H1 (cell line): Measurements from ENCODE around the gene BBS9. TPM values are rescaled to one million over a fixed set of nuclear protein-coding genes. Genes with fewer than 3 reads are reported as not detected.

Experiments
- CTCF ChIA-PET: fragments of 300-600 bp; sonication (Branson Sonifier 250); formaldehyde crosslinking; loops from one replicate; lab custom pipeline; 2021; ENCODE audit not compliant: partially characterized antibody; lab: Charles Lee
- POLR2A ChIA-PET: fragments of 300-600 bp; sonication (Branson Sonifier 250); formaldehyde crosslinking; loops from one replicate; lab custom pipeline; 2021; ENCODE audit warnings: inconsistent platforms; ENCODE audit not compliant: partially characterized antibody; lab: Charles Lee
- DNase-seq, 2 experiments: peaks; one replicate each; pipeline versions ENCODE4 v3.0.0 to v3.0.0-alpha.2; 2010 to 2022; ENCODE audit warnings: low spot score in 2 of 2, low read depth in 1 of 2, mixed read lengths in 1 of 2
- FAIRE-seq: peaks from 2 replicates; lab custom pipeline; 2011; peaks lifted over from hg19 to GRCh38; lab: Jason Lieb, UNC
- H2AFZ ChIP-seq: 2 replicates; pipeline ENCODE4 v1.8.1; 2012; ENCODE audit warnings: low read length, inconsistent platforms
- H2AK5ac ChIP-seq: 2 replicates; pipeline ENCODE4 v1.6.1; 2013; ENCODE audit warnings: low read depth, low read length
- H2BK120ac ChIP-seq: replicated peaks from 2 replicates; pipeline ENCODE3; 2013; ENCODE audit warnings: low read depth, low read length, inconsistent platforms
- H2BK12ac ChIP-seq: 2 replicates; pipeline ENCODE4 v1.6.1; 2013; ENCODE audit warnings: low read depth, low read length
- H2BK15ac ChIP-seq: 2 replicates; pipeline ENCODE4 v1.6.1; 2013; ENCODE audit warnings: low read length
- H2BK20ac ChIP-seq: 2 replicates; pipeline ENCODE4 v1.6.1; 2013; ENCODE audit warnings: low read length
- H2BK5ac ChIP-seq: 2 replicates; pipeline ENCODE4 v1.6.1; 2013; ENCODE audit warnings: low read depth, low read length
- H3K14ac ChIP-seq: 2 replicates; pipeline ENCODE4 v1.6.1; 2013; ENCODE audit warnings: inconsistent platforms; ENCODE audit not compliant: insufficient read length
- H3K18ac ChIP-seq: 2 replicates; pipeline ENCODE4 v1.6.1; 2013; ENCODE audit warnings: low read length; ENCODE audit errors: extremely low read depth
- H3K23ac ChIP-seq: 2 replicates; pipeline ENCODE4 v1.6.1; 2013; ENCODE audit warnings: inconsistent platforms; ENCODE audit not compliant: insufficient read length
- H3K23me2 ChIP-seq: 2 replicates; pipeline ENCODE4 v1.6.1; 2013; ENCODE audit warnings: low read depth, low read length
- H3K27ac ChIP-seq: 2 replicates; pipeline ENCODE4 v1.6.1; 2011; ENCODE audit warnings: low read depth, low read length, inconsistent platforms
- H3K27me3 ChIP-seq, 4 experiments: replicated peaks in 1 of 4; 1 replicate in 1 of 4; 2 replicates in 3 of 4; pipeline versions ENCODE4 v1.6.1 to v1.8.1; 2011 to 2013; ENCODE audit warnings: low read length in 3 of 4, mild to moderate bottlenecking in 3 of 4, inconsistent platforms in 2 of 4, mixed read lengths in 2 of 4, moderate library complexity in 1 of 4; ENCODE audit not compliant: control insufficient read depth in 3 of 4, insufficient read depth in 3 of 4; ENCODE audit errors: extremely low read depth in 1 of 4
- H3K36me3 ChIP-seq, 4 experiments: 2 replicates each; pipeline versions ENCODE4 v1.6.1 to v1.8.1; 2011 to 2013; ENCODE audit warnings: mild to moderate bottlenecking in 4 of 4, low read length in 3 of 4, moderate library complexity in 2 of 4, control low read depth in 1 of 4, inconsistent platforms in 1 of 4; ENCODE audit not compliant: insufficient read depth in 4 of 4, control insufficient read depth in 2 of 4
- H3K4ac ChIP-seq: replicated peaks from 2 replicates; pipeline ENCODE3; 2013; ENCODE audit warnings: low read length, low read depth, mixed read lengths, inconsistent platforms; ENCODE audit not compliant: insufficient read length
- H3K4me1 ChIP-seq, 4 experiments: replicated peaks in 1 of 4; 1 replicate in 1 of 4; 2 replicates in 3 of 4; pipeline versions ENCODE4 v1.6.1 to v1.8.1; 2011 to 2013; ENCODE audit warnings: low read length in 3 of 4, inconsistent platforms in 2 of 4, mixed read lengths in 1 of 4; ENCODE audit not compliant: insufficient read depth in 4 of 4, control insufficient read depth in 3 of 4
- H3K4me2 ChIP-seq, 2 experiments: 2 replicates each; pipeline versions ENCODE4 v1.6.1 to v1.8.1; 2011 to 2013; ENCODE audit warnings: low read depth in 2 of 2, low read length in 2 of 2, control low read depth in 1 of 2, inconsistent platforms in 1 of 2, mild to moderate bottlenecking in 1 of 2; ENCODE audit not compliant: insufficient read depth in 1 of 2
- H3K4me3 ChIP-seq, 4 experiments: fragments of 200-600, 300-600 bp in 1 of 4; sonication (generic), shearing (Covaris generic), sonication (Bioruptor Twin) in 1 of 4; 2 replicates each; pipeline versions ENCODE4 v1.5.1 to v1.8.1; 2011 to 2016; ENCODE audit warnings: low read length in 4 of 4, low read depth in 3 of 4, control low read depth in 2 of 4, inconsistent platforms in 2 of 4, mild to moderate bottlenecking in 2 of 4, mixed read lengths in 1 of 4, moderate library complexity in 1 of 4; ENCODE audit not compliant: insufficient read depth in 2 of 4; ENCODE audit errors: extremely low read depth in 1 of 4
- H3K56ac ChIP-seq: replicated peaks from 2 replicates; pipeline ENCODE3; 2013; ENCODE audit warnings: low read depth, mild to moderate bottlenecking, mixed read lengths, low read length, inconsistent platforms; ENCODE audit not compliant: insufficient read length
- H3K79me1 ChIP-seq: 2 replicates; pipeline ENCODE4 v1.6.1; 2013; ENCODE audit warnings: low read depth, low read length, control low read depth
- H3K79me2 ChIP-seq, 2 experiments: 2 replicates each; pipeline versions ENCODE4 v1.6.1 to v1.8.1; 2012 to 2013; ENCODE audit warnings: low read length in 2 of 2, mild to moderate bottlenecking in 2 of 2, inconsistent platforms in 1 of 2; ENCODE audit not compliant: insufficient read depth in 2 of 2, control insufficient read depth in 1 of 2
- H3K9ac ChIP-seq, 4 experiments: replicated peaks in 1 of 4; 1 replicate in 1 of 4; 2 replicates in 3 of 4; pipeline versions ENCODE4 v1.6.1 to v1.8.1; 2011 to 2013; ENCODE audit warnings: low read depth in 3 of 4, low read length in 3 of 4, control low read depth in 2 of 4, mild to moderate bottlenecking in 2 of 4, moderate library complexity in 2 of 4, inconsistent platforms in 1 of 4; ENCODE audit errors: extremely low read depth in 1 of 4
- H3K9me3 ChIP-seq, 2 experiments: 2 replicates each; pipeline versions ENCODE4 v1.6.1 to v1.8.1; 2012 to 2013; ENCODE audit warnings: mild to moderate bottlenecking in 2 of 2, moderate library complexity in 2 of 2, control low read depth in 1 of 2, inconsistent platforms in 1 of 2, low read depth in 1 of 2, low read length in 1 of 2, mixed read lengths in 1 of 2; ENCODE audit not compliant: insufficient read depth in 2 of 2
- H4K20me1 ChIP-seq, 2 experiments: replicated peaks in 1 of 2; 2 replicates each; pipeline versions ENCODE3 to v1.8.1; 2011 to 2013; ENCODE audit warnings: inconsistent platforms in 2 of 2, low read length in 2 of 2, mild to moderate bottlenecking in 1 of 2; ENCODE audit not compliant: insufficient read depth in 2 of 2, control insufficient read depth in 1 of 2
- H4K5ac ChIP-seq: 2 replicates; pipeline ENCODE4 v1.6.1; 2013; ENCODE audit warnings: low read length, low read depth, mixed read lengths, inconsistent platforms; ENCODE audit not compliant: insufficient read length
- H4K8ac ChIP-seq: 2 replicates; pipeline ENCODE4 v1.8.0; 2013; ENCODE audit warnings: mild to moderate bottlenecking, moderate library complexity, low read length, inconsistent platforms; ENCODE audit not compliant: insufficient read depth; ENCODE audit errors: extremely low read depth
- H4K91ac ChIP-seq: replicated peaks from 2 replicates; pipeline ENCODE3; 2013; ENCODE audit warnings: low read length, mixed read lengths, inconsistent platforms; ENCODE audit not compliant: insufficient read length
- EP300 ChIP-seq, 2 experiments: IDR thresholded peaks; 1 replicate in 1 of 2; 2 replicates in 1 of 2; pipeline ENCODE4 v1.6.1; 2011 to 2012; ENCODE audit warnings: low read depth in 2 of 2, low read length in 2 of 2, mild to moderate bottlenecking in 2 of 2, borderline replicate concordance in 1 of 2, inconsistent platforms in 1 of 2, moderate library complexity in 1 of 2
- EZH2 ChIP-seq: fragments of 200-600 bp; sonication (generic); IDR thresholded peaks from 2 replicates; pipeline ENCODE4 v1.7.1; 2012; ENCODE audit warnings: low read depth, mild to moderate bottlenecking, moderate library complexity, low read length, inconsistent platforms; ENCODE audit not compliant: severe bottlenecking
- HDAC2 ChIP-seq, 2 experiments: fragments of 300-600 bp in 1 of 2; sonication (generic) in 1 of 2; IDR thresholded peaks; 2 replicates each; pipeline ENCODE4 v1.6.1; 2011 to 2012; ENCODE audit warnings: low read depth in 2 of 2, low read length in 2 of 2, mild to moderate bottlenecking in 2 of 2, moderate library complexity in 2 of 2, borderline replicate concordance in 1 of 2, inconsistent platforms in 1 of 2
- NANOG ChIP-seq: IDR thresholded peaks from 2 replicates; pipeline ENCODE4 v1.6.1; 2011; ENCODE audit warnings: low read length, low read depth, mild to moderate bottlenecking, inconsistent platforms; ENCODE audit not compliant: insufficient read depth, poor library complexity, severe bottlenecking
- PHF8 ChIP-seq: fragments of 200-600 bp; sonication (generic); conservative IDR thresholded peaks from 2 replicates; pipeline ENCODE4 v1.7.1; 2012; ENCODE audit warnings: low read depth, mild to moderate bottlenecking, inconsistent platforms, low read length, moderate library complexity
- SP2 ChIP-seq: IDR thresholded peaks from 2 replicates; pipeline ENCODE4 v1.6.1; 2012; ENCODE audit warnings: mild to moderate bottlenecking, low read length, inconsistent platforms
- TCF12 ChIP-seq: IDR thresholded peaks from 2 replicates; pipeline ENCODE4 v1.6.1; 2011; ENCODE audit warnings: low read depth, mild to moderate bottlenecking, low read length
- polyA plus RNA-seq, 7 experiments: library from polyadenylated mRNA; depleted of rRNA in 3 of 7; stranded (reverse) in 5 of 7; unstranded in 2 of 7; fragments of >200 nt in 5 of 7; fragments of 200-250 nt in 2 of 7; gene quantifications; 1 replicate in 5 of 7; 2 replicates in 1 of 7; 4 replicates in 1 of 7; pipeline versions ENCODE4 v1.2.1 to v1.2.3, GENCODE V29; 2011 to 2013; ENCODE audit warnings: missing spikeins in 2 of 7, mixed read lengths in 2 of 7
- total RNA-seq: library from RNA; stranded (reverse); fragmentation: NEBNext Ultra II Directional; extraction: Animal tissue kit (Norgen Biotek cat#: 25700); gene quantifications from 2 replicates; pipeline ENCODE4 v1.2.1, GENCODE V29; 2021

Gene BBS9
- total and polyA plus RNA-seq, 2 of the 8 experiments (the other 6 are each of a cell fraction or from before 2014, with no cell fraction given) = 22.3 to 37.0 TPM

DNA sequence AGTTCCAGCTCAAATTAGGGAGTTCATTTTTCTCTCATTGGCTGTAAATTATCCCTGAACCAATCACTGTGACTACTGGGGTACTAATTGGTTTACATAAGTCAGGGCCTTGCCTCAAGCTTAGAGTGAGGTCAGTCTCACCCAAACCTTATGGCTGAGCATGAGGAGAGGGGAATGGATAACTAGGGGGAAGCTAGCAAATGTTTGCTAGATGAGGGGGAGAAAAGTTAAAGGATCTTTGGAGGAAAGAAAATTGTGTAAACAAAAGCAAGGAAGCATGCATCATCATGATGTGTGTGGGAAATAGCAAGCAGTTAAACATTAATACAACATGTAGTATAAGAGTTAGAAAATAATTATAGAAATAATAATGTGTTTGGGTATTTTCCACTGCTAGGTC, 121.9 kb downstream of the BBS9 start:
- Histone ChIP-seq H3K9ac (no peak overlapping the region), H3K18ac (no peak overlapping the region), H3K4me3 (no peak overlapping the region), H4K5ac (no peak overlapping the region), H3K27me3 (no peaks in the 10 kb centered on the region), H3K79me1 (no peaks in the 10 kb centered on the region), H3K4me1 (no peaks in the 10 kb centered on the region), H4K8ac (no peak overlapping the region), H2BK20ac (no peak overlapping the region), H2BK5ac (no peak overlapping the region), H3K27ac (no peak overlapping the region), H3K23ac (no peak overlapping the region), H2BK120ac (no peak overlapping the region), H3K36me3 (no peaks in the 10 kb centered on the region), H3K4me2 (no peak overlapping the region), H3K14ac (no peak overlapping the region), H2AFZ (no peak overlapping the region), H2AK5ac (no peak overlapping the region), H4K20me1 (peaks cover 0 to 2% of the 10 kb centered on the region in 2 experiments), H3K9me3 (no peaks in the 10 kb centered on the region), H3K4ac (no peak overlapping the region), H2BK12ac (no peak overlapping the region), H3K23me2 (no peaks in the 10 kb centered on the region), H2BK15ac (no peak overlapping the region), H3K56ac (no peak overlapping the region), H3K79me2 (no peaks in the 10 kb centered on the region), H4K91ac (no peak overlapping the region)
- FAIRE-seq (no peak), DNase-seq (no peak)
- POLR2A ChIA-PET = no interaction called here
- CTCF ChIA-PET = interaction anchor here (1.0 kb wide), 1 partner anchor 482 kb away, joined by 3 read pairs; no protein-coding TSS in a partner anchor
- TF ChIP-seq EP300 (IDR thresholded peaks at IDR 0.05; ENCODE audit: borderline replicate concordance in 1 of 2, low read depth in 2 of 2, low read length in 2 of 2) (no peak), SP2 (no peak), PHF8 (no peak), EZH2 (no peak), HDAC2 (IDR thresholded peaks at IDR 0.05; ENCODE audit: borderline replicate concordance in 1 of 2, low read depth in 2 of 2, low read length in 2 of 2) (no peak), TCF12 (no peak), NANOG (no peak)
